Progenitor cell of endocrine pancreas (in vitro differentiated cells): Measurements from ENCODE around the gene TMEM238. TPM values are rescaled to one million over a fixed set of nuclear protein-coding genes. Genes with fewer than 3 reads are reported as not detected.
"Not testable (repeated sequence)": the region's sequence is repeated elsewhere in the genome, so short reads cannot be mapped to it uniquely, and the experiment has no call there.

Experiments
- DNase-seq: peaks from one replicate; pipeline ENCODE4 v3.0.0; 2021; ENCODE audit warnings: low spot score; ENCODE audit not compliant: unreplicated experiment
- H3K27ac Mint-ChIP-seq: 2 replicates; pipeline ENCODE4 v1.8.0; 2021; ENCODE audit warnings: mild to moderate bottlenecking, moderate library complexity, mixed read lengths
- H3K27me3 Mint-ChIP-seq: 2 replicates; pipeline ENCODE4 v1.8.0; 2021; ENCODE audit warnings: mixed read lengths
- H3K36me3 Mint-ChIP-seq: 2 replicates; pipeline ENCODE4 v1.8.0; 2022; ENCODE audit warnings: mixed read lengths; ENCODE audit not compliant: insufficient read depth
- H3K4me1 Mint-ChIP-seq: 2 replicates; pipeline ENCODE4 v1.8.0; 2021; ENCODE audit warnings: low read depth, mixed read lengths
- H3K4me3 Mint-ChIP-seq: 2 replicates; pipeline ENCODE4 v1.8.0; 2021; ENCODE audit warnings: low read depth, mild to moderate bottlenecking, moderate library complexity, mixed read lengths
- H3K9me3 Mint-ChIP-seq: 2 replicates; pipeline ENCODE4 v1.8.0; 2021; ENCODE audit warnings: low read depth, mixed read lengths
- CTCF ChIP-seq: fragments of 200-600 bp; sonication (generic); IDR thresholded peaks from one replicate; pipeline ENCODE4 v1.5.0; 2021; ENCODE audit warnings: antibody characterized with exemption, mild to moderate bottlenecking; ENCODE audit not compliant: unreplicated experiment
- total RNA-seq: library from RNA; stranded (reverse); gene quantifications from 2 replicates; pipeline ENCODE4 v1.2.1, GENCODE V29; 2021

Gene TMEM238
- total RNA-seq, 1 donor from 2014 or later, result 5.6 TPM

GRCh38 chr19:55424518-55424917 is 40.4 kb upstream of the TMEM238 start:
- no peak overlapping the region for H3K4me3 Mint-ChIP-seq
- peaks cover 42% of the 10 kb centered on the region for H3K27me3 Mint-ChIP-seq

GRCh38 chr19:55423225-55424005 is 39.3 kb upstream of the TMEM238 start:
- Mint-ChIP-seq H3K4me1 (no peaks in the 10 kb centered on the region), H3K4me3 (no peak overlapping the region), H3K27ac (no peak overlapping the region), H3K36me3 (no peaks in the 10 kb centered on the region), H3K27me3 (peaks cover 39% of the 10 kb centered on the region), H3K9me3 (no peaks in the 10 kb centered on the region)
- no peak for DNase-seq
- TF ChIP-seq CTCF, result no peak

More at GRCh38 chr19:55424518-55424917, 40.4 kb upstream of the TMEM238 start:
- Mint-ChIP-seq H3K9me3 (no peaks in the 10 kb centered on the region), H3K4me1 (no peaks in the 10 kb centered on the region), H3K36me3 (no peaks in the 10 kb centered on the region), H3K27ac (no peak overlapping the region)
- TF ChIP-seq CTCF, result no peak
- DNase-seq, result no peak

GRCh38 chr19:55421281-55421680 is 37.2 kb upstream of the TMEM238 start:
- H3K36me3 Mint-ChIP-seq, DNase-seq, H3K27ac Mint-ChIP-seq, H3K9me3 Mint-ChIP-seq, H3K4me1 Mint-ChIP-seq, H3K4me3 Mint-ChIP-seq: not testable (repeated sequence)
- H3K27me3 Mint-ChIP-seq, result peaks cover 42% of the 10 kb centered on the region

GRCh38 chr19:55419624-55420236 is 35.6 kb upstream of the TMEM238 start:
- peaks cover 1% of the 10 kb centered on the region for H3K4me1 Mint-ChIP-seq
- no peak overlapping the region for H3K4me3 Mint-ChIP-seq
- no peaks in the 10 kb centered on the region for H3K36me3 Mint-ChIP-seq
- H3K27me3 Mint-ChIP-seq, result peaks cover 37% of the 10 kb centered on the region
- no peaks in the 10 kb centered on the region for H3K9me3 Mint-ChIP-seq
- no peak overlapping the region for H3K27ac Mint-ChIP-seq
- TF ChIP-seq CTCF, result no peak
- no peak for DNase-seq

- no peak for DNase-seq
- Mint-ChIP-seq H3K4me3 (no peak overlapping the region), H3K4me1 (peaks cover 1% of the 10 kb centered on the region), H3K27ac (no peak overlapping the region), H3K27me3 (peaks cover 36% of the 10 kb centered on the region), H3K36me3 (no peaks in the 10 kb centered on the region), H3K9me3 (no peaks in the 10 kb centered on the region)
- TF ChIP-seq CTCF, result no peak
Observed at GRCh38 chr19:55419103-55419502, 35.0 kb upstream of the TMEM238 start.
